ENCODE measurements around the gene GGA2.
"Not testable (repeated sequence)": the region's sequence is repeated elsewhere in the genome, so short reads cannot be mapped to it uniquely, and the experiment has no call there.

The GGA2 gene

DNA sequence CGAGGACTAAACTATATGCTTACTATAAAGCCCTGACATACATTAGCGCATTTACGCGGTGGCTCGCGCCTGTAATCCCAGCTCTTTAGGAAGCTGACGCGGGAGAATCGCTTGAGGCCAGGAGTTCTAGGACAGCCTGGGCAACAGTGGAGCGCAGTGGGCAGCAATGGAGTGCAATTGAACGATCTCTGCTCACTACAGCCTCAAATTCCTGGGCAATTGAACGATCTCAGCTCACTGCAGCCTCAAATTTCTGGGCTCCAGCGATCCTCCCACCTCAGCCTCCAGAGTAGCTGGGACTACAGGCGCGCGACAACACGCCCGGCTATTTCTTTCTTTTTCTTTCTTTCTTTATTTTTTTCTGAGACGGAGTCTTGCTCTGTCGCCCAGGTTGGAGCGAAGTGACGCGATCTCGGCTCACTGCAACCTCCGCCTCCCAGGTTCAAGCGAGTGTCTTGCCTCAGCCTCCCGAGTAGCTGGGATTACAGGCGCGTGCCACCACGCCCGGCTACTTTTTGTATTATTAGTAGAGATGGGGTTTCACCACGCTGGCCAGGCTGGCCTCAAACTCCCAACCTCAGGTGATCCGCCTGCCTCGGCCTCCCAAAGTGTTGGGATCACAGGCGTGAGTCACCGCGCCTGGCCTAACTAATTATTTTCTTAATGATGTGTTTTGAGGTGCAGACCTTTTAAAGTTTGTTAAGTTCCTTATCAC is 56.8 kb downstream of the GGA2 start:
- TF ChIP-seq, protein P1, sequence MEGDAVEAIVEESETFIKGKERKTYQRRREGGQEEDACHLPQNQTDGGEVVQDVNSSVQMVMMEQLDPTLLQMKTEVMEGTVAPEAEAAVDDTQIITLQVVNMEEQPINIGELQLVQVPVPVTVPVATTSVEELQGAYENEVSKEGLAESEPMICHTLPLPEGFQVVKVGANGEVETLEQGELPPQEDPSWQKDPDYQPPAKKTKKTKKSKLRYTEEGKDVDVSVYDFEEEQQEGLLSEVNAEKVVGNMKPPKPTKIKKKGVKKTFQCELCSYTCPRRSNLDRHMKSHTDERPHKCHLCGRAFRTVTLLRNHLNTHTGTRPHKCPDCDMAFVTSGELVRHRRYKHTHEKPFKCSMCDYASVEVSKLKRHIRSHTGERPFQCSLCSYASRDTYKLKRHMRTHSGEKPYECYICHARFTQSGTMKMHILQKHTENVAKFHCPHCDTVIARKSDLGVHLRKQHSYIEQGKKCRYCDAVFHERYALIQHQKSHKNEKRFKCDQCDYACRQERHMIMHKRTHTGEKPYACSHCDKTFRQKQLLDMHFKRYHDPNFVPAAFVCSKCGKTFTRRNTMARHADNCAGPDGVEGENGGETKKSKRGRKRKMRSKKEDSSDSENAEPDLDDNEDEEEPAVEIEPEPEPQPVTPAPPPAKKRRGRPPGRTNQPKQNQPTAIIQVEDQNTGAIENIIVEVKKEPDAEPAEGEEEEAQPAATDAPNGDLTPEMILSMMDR (conservative IDR thresholded peaks at IDR 0.05; ENCODE audit: low read depth, low read length): no peak
- DNase-seq (ENCODE audit: low read depth): no peak
- peak overlapping the region; percentile 97 for H3K4me3 ChIP-seq (ENCODE audit: low read depth, low read length)

DNA sequence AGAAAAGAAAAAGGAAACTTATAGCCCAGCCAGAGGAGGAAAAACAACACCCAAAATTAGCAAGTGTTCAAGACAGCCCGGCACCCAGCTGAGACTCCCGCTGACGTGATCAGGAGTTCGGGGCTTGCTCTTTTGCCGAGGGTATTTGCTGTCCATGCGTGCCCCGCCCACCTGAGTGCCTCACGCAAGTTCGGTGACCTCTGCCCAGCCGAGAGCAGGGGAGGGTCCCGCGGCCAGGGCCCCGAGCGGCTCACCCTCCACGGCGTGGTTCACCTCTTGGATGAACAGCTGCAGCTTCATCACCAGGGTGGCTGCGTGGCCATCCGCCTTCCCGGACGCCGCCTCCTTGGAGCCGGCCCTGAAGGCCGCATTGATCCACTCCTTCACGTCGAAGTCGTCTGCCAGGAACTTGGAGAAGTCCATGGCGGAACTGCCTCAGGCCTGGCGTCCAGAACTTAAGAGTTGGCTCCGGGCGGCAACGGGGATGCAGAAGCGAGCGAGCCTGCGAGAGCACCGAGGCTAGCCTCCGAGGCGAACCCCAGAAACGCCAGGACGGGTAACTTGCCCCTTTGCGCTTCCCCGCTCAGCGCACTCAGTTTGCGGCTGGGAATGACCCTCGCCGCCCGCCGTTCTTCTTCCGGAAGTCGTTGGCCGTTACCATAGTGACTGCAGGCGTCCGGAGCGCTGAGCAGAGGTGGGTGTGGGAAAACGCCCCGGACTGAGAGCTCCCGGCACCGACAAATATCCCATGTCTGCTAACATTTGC is 57.5 kb downstream of the GGA2 start, which contains the start of gene COG7:
TSS of gene COG7 (minus strand) at position 618 of the 766 bp plus-strand sequence. CDS start at position 423, 195 bp downstream.
- TF ChIP-seq, protein P1 (conservative IDR thresholded peaks at IDR 0.05; ENCODE audit: low read depth, low read length): no peak
- peak; percentile 91 for DNase-seq (ENCODE audit: low read depth)

DNA sequence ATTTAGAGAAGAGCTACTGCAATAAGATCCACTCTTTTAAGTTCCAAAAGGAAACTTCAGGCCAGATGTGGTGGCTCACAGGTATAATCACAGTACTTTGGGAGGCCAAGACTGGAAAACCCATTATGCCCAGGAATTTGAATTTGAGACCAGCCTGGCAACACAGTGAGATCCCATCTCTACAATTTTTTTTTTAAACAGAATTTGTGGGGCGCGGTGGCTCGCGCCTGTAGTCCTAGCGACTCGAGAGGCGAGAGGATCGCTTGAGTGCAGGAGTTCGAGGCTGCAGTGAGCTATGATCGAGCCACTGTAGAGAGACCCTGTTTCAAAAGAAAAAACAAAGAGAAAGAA is 58.1 kb downstream of the GGA2 start:
- peak overlapping the region; percentile 97 for H3K4me3 ChIP-seq (ENCODE audit: low read depth, low read length)
- DNase-seq (ENCODE audit: low read depth): peak; percentile 3
- TF ChIP-seq, protein P1 (conservative IDR thresholded peaks at IDR 0.05; ENCODE audit: low read depth, low read length): no peak

More for the DNA sequence above, 57.5 kb downstream of the GGA2 start, which contains the start of gene COG7:
- peak within 1 kb of the TSS; percentile 97 for H3K4me3 ChIP-seq (ENCODE audit: low read depth, low read length)

DNA sequence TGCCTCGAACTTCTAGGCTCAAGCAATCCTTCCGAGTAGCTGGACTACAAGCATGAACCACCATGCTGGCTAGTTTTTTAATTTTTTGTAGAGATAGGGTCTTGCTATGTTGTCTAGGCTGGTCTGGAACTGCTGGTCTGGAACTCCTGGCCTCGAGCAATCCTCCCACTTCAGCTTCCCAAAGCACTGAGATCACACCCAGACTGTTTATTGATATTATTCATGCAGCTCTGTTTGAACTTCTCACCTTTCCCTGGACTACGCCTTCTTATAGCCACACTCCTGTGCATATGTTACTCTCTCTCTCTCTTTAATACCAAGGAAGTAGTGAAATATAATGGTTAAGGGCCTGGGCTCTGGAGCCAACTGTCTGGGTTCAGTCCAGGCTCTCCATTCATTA is 61.9 kb downstream of the GGA2 start:
- DNase-seq (ENCODE audit: low read depth): peak; percentile 53
- TF ChIP-seq, protein P1 (conservative IDR thresholded peaks at IDR 0.05; ENCODE audit: low read depth, low read length): no peak
- no peak overlapping the region for H3K4me3 ChIP-seq (ENCODE audit: low read depth, low read length)

DNA sequence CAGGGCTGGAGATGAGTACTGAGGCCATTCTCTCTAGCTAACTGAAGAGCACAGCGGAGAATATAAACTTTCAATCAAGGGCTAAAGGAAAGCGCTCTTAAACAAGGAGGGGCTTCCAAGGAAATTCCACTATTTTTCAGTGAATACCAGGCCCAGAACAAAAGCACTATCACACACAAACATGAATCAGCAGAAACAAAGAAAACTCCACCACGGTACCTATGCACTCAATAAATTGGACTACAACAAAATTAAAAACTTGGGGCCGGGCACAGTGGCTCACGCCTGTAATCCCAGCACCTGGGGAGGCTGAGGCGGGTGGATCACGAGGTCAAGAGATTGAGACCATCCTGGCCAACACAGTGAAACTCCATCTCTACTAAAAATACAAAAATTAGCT is 72.8 kb downstream of the GGA2 start:
- not testable (repeated sequence) for H3K4me3 ChIP-seq (ENCODE audit: low read depth, low read length); DNase-seq (ENCODE audit: low read depth)

DNA sequence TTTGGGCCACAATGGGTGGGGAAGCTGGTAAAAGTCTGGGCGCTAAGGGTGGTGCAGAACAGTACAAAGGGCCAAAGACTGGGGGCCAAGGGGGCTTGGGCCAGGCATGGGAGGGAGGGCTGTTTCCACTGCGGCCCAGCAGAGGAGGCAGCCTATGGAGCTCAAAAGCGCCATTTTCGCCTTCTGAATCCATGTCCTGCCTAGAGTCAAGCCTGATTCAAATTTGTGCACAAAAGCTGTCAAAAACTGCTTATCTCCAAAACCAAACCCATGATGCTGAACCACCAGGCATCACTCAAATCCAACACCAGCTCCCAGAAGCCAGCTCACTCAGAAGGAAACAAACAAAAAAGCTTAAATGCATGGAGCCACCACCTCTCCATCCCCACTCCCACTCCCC is 73.3 kb downstream of the GGA2 start:
- no peak overlapping the region for H3K4me3 ChIP-seq (ENCODE audit: low read depth, low read length)
- DNase-seq (ENCODE audit: low read depth): no peak
- TF ChIP-seq, protein P1 (conservative IDR thresholded peaks at IDR 0.05; ENCODE audit: low read depth, low read length): no peak

DNA sequence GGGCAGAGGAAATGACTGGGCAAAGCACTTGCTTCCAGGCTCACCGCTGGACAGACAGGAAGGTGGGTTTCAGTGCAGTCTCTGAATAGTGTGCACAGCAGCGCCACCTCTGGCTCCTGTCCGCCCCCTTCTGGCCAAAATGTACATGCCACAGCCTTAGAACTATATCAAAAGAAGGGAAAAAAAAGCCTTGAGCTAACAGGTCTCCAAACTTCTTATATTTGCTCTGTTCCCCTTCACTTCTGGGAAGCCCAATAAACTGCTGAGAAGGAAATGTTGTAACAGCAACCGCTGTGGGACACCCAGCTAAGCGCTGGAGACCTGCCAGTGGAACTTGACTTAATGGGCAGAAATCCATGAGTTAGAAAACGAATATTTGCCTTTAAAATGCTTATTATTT is 74.8 kb downstream of the GGA2 start:
- H3K4me3 ChIP-seq (ENCODE audit: low read depth, low read length): no peak overlapping the region
- TF ChIP-seq, protein P1 (conservative IDR thresholded peaks at IDR 0.05; ENCODE audit: low read depth, low read length): peak; percentile 96
- DNase-seq (ENCODE audit: low read depth): peak; percentile 85
